ENCODE measurements around the gene XAB2. TPM values are rescaled to one million over a fixed set of nuclear protein-coding genes. Genes with fewer than 3 reads are reported as not detected.

XAB2 gene
- total and polyA plus RNA-seq, 12 donors, result 18.6 to 31.9 (median 22.7) TPM

GRCh38 chr19:7590256-7590655, 39.1 kb downstream of the XAB2 start:
- intact Hi-C loops (cut with DNase I), result no loop called here
- no peak for DNase-seq
- 50 to 55% methylated on average over 8 of the region's 8 CpGs for WGBS, 2 donors
- Histone ChIP-seq H3K4me1 (no peaks in the 10 kb centered on the region), H3K9me3 (no peaks in the 10 kb centered on the region), H3K27ac (no peak overlapping the region), H3K4me3 (no peak overlapping the region), H3K36me3 (no peaks in the 10 kb centered on the region), H3K27me3 (peaks cover 0 to 68% (median 55%) of the 10 kb centered on the region in 7 donors)
- no peak for TF ChIP-seq CTCF (IDR thresholded peaks at IDR 0.05)
- ATAC-seq, result no peak

GRCh38 chr19:7589822-7590221, 39.5 kb downstream of the XAB2 start:
- Histone ChIP-seq H3K36me3 (no peaks in the 10 kb centered on the region), H3K27me3 (peaks cover 0 to 63% (median 50%) of the 10 kb centered on the region in 7 donors), H3K4me3 (no peak overlapping the region), H3K4me1 (no peaks in the 10 kb centered on the region), H3K9me3 (no peaks in the 10 kb centered on the region), H3K27ac (no peak overlapping the region)
- DNase-seq (no peak), ATAC-seq (no peak)
- intact Hi-C loops (cut with DNase I), result loop anchor here in 1 of 10 donors (10.0 kb wide), 1 partner anchor 195 kb away; no protein-coding TSS in a partner anchor
- no peak for TF ChIP-seq CTCF (IDR thresholded peaks at IDR 0.05)
- WGBS, 2 donors, result 88 to 92% methylated on average over 7 of the region's 7 CpGs

- WGBS, 2 donors, result 50 to 55% methylated on average over 11 of the region's 11 CpGs
- intact Hi-C loops (cut with DNase I), result loop anchor here in 1 of 10 donors (10.0 kb wide), 1 partner anchor 202 kb away; no protein-coding TSS in a partner anchor
- no peak for ATAC-seq
Measured at GRCh38 chr19:7582446-7582845, 46.9 kb downstream of the XAB2 start.

GRCh38 chr19:7579182-7579581, 50.2 kb downstream of the XAB2 start:
- no peaks in the 10 kb centered on the region for H3K36me3 ChIP-seq
- intact Hi-C loops (cut with DNase I), result loop anchor here in 1 of 10 donors (10.0 kb wide), 1 partner anchor 216 kb away; no protein-coding TSS in a partner anchor
- H3K9me3 ChIP-seq, result no peaks in the 10 kb centered on the region
- DNase-seq, result no peak
- H3K4me1 ChIP-seq, result no peaks in the 10 kb centered on the region
- H3K4me3 ChIP-seq, result no peak overlapping the region
- no peak for ATAC-seq
- H3K27ac ChIP-seq, result no peak overlapping the region
- no peak for TF ChIP-seq CTCF (IDR thresholded peaks at IDR 0.05)
- 33 to 43% methylated on average over 6 of the region's 6 CpGs for WGBS, 2 donors
- H3K27me3 ChIP-seq, result peaks cover 0 to 24% (median 0%) of the 10 kb centered on the region in 7 donors

More at GRCh38 chr19:7582446-7582845, 46.9 kb downstream of the XAB2 start:
- H3K4me1 ChIP-seq, result no peaks in the 10 kb centered on the region
- no peak for TF ChIP-seq CTCF (IDR thresholded peaks at IDR 0.05)
- no peak overlapping the region for H3K4me3 ChIP-seq
- DNase-seq, result no peak
- no peak overlapping the region for H3K27ac ChIP-seq
- no peaks in the 10 kb centered on the region for H3K36me3 ChIP-seq
- no peaks in the 10 kb centered on the region for H3K9me3 ChIP-seq
- peaks cover 0 to 18% (median under 1%) of the 10 kb centered on the region in 7 donors for H3K27me3 ChIP-seq
